Endodermal cell (in vitro differentiated cells): ENCODE measurements around the gene APBA1. TPM values are rescaled to one million over a fixed set of nuclear protein-coding genes. Genes with fewer than 3 reads are reported as not detected.

ENCODE experiments used
- DNase-seq: peaks from one replicate; pipeline ENCODE4 v3.0.0-alpha.2; 2017
- H3K27ac ChIP-seq: 2 replicates; pipeline ENCODE4 v1.5.1; 2013; ENCODE audit warnings: mild to moderate bottlenecking, low read depth, low read length, moderate library complexity
- H3K27me3 ChIP-seq: 2 replicates; pipeline ENCODE4 v1.6.1; 2013; ENCODE audit warnings: mild to moderate bottlenecking, low read length, moderate library complexity; ENCODE audit not compliant: insufficient read depth, control insufficient read depth, poor library complexity, severe bottlenecking
- H3K36me3 ChIP-seq: 2 replicates; pipeline ENCODE4 v1.7.0; 2013; ENCODE audit warnings: mild to moderate bottlenecking, low read length, moderate library complexity; ENCODE audit not compliant: control insufficient read depth, insufficient read depth
- H3K4me1 ChIP-seq: one replicate; pipeline ENCODE4 v1.7.0; 2013; ENCODE audit warnings: low read length; ENCODE audit not compliant: control insufficient read depth, insufficient read depth
- H3K4me3 ChIP-seq: 2 replicates; pipeline ENCODE4 v1.5.1; 2013; ENCODE audit warnings: mild to moderate bottlenecking, low read length, moderate library complexity
- H3K9ac ChIP-seq: 2 replicates; pipeline ENCODE4 v1.6.1; 2013; ENCODE audit warnings: mild to moderate bottlenecking, low read length, moderate library complexity; ENCODE audit not compliant: poor library complexity, severe bottlenecking; ENCODE audit errors: extremely low read depth
- H3K9me3 ChIP-seq: 2 replicates; pipeline ENCODE4 v1.6.1; 2013; ENCODE audit warnings: mild to moderate bottlenecking, low read length, moderate library complexity; ENCODE audit not compliant: control insufficient read depth
- H3K27ac Mint-ChIP-seq: 2 replicates; pipeline ENCODE4 v1.8.0; 2020; ENCODE audit warnings: mixed read lengths
- H3K27me3 Mint-ChIP-seq: 2 replicates; pipeline ENCODE4 v1.8.0; 2021; ENCODE audit warnings: mild to moderate bottlenecking, mixed read lengths; ENCODE audit not compliant: insufficient read depth
- H3K36me3 Mint-ChIP-seq: 2 replicates; pipeline ENCODE4 v1.8.0; 2020; ENCODE audit warnings: low read depth, mixed read lengths
- H3K4me1 Mint-ChIP-seq: 2 replicates; pipeline ENCODE4 v1.8.0; 2020; ENCODE audit warnings: mixed read lengths
- H3K4me3 Mint-ChIP-seq: 2 replicates; pipeline ENCODE4 v1.8.0; 2020; ENCODE audit warnings: mild to moderate bottlenecking, moderate library complexity, mixed read lengths
- H3K9me3 Mint-ChIP-seq: 2 replicates; pipeline ENCODE4 v1.8.0; 2020; ENCODE audit warnings: mild to moderate bottlenecking, mixed read lengths
- CTCF ChIP-seq: fragments of 200-600 bp; sonication (generic); conservative IDR thresholded peaks from 2 replicates; pipeline ENCODE4 v1.5.0; 2021; ENCODE audit warnings: antibody characterized with exemption, mild to moderate bottlenecking
- WGBS, 2 experiments: methylation state at CpG; one replicate each; pipeline versions ENCODE4 v1.1.5 to v1.1.7; 2013; ENCODE audit warnings: missing lambda C conversion rate in 2 of 2, mixed read lengths in 1 of 2; ENCODE audit not compliant: insufficient coverage in 1 of 2, insufficient read length in 1 of 2; 5-methylcytosine and 5-hydroxymethylcytosine counted together
- total RNA-seq, 2 donors: library from RNA; stranded (reverse); fragmentation: NEBNext Ultra II Directional in 1 of 2; extraction: Animal tissue kit (Norgen Biotek cat#: 25700) in 1 of 2; gene quantifications; 2 replicates in 1 of 2; 3 replicates in 1 of 2; pipeline ENCODE4 v1.2.1, GENCODE V29; 2021

APBA1 gene
- total RNA-seq, 2 donors from 2014 or later, result 0.51 to 0.75 TPM

- Histone ChIP-seq H3K9me3 (no peaks in the 10 kb centered on the region), H3K27ac (no peak overlapping the region), H3K27me3 (no peaks in the 10 kb centered on the region), H3K4me1 (no peaks in the 10 kb centered on the region), H3K9ac (no peak overlapping the region), H3K4me3 (no peak overlapping the region), H3K36me3 (no peaks in the 10 kb centered on the region)
- no peak for TF ChIP-seq CTCF
- WGBS, 2 experiments, result 97 to 100% methylated on average over 5 to 6 of the region's 6 CpGs
- no peaks in the 10 kb centered on the region for H3K36me3 Mint-ChIP-seq
- DNase-seq, result no peak
- H3K9me3 Mint-ChIP-seq, result no peaks in the 10 kb centered on the region
- H3K4me1 Mint-ChIP-seq, result peaks cover 7% of the 10 kb centered on the region
- H3K27me3 Mint-ChIP-seq, result peaks cover 2% of the 10 kb centered on the region
- H3K4me3 Mint-ChIP-seq, result no peak overlapping the region
- no peak overlapping the region for H3K27ac Mint-ChIP-seq
Measured at GRCh38 chr9:69554945-69555344, 117.2 kb downstream of the APBA1 start.

GRCh38 chr9:69549310-69550202 lies 122.6 kb downstream of the APBA1 start:
- H3K9ac ChIP-seq, result no peak overlapping the region
- Mint-ChIP-seq H3K9me3 (no peaks in the 10 kb centered on the region), H3K4me1 (no peaks in the 10 kb centered on the region), H3K4me3 (no peak overlapping the region), H3K27ac (no peak overlapping the region), H3K27me3 (peaks cover 2% of the 10 kb centered on the region), H3K36me3 (no peaks in the 10 kb centered on the region)
- 35 to 58% methylated on average over 4 to 14 of the region's 14 CpGs for WGBS, 2 experiments
- no peaks in the 10 kb centered on the region for H3K9me3 ChIP-seq
- H3K4me1 ChIP-seq, result no peaks in the 10 kb centered on the region
- TF ChIP-seq CTCF, result peak; percentile 98
- peak overlapping the region; percentile 81 for H3K27ac ChIP-seq
- no peaks in the 10 kb centered on the region for H3K36me3 ChIP-seq
- DNase-seq, result peak; percentile 60
- no peaks in the 10 kb centered on the region for H3K27me3 ChIP-seq
- no peak overlapping the region for H3K4me3 ChIP-seq

- H3K9me3 Mint-ChIP-seq, result no peaks in the 10 kb centered on the region
- Histone ChIP-seq H3K27me3 (no peaks in the 10 kb centered on the region), H3K27ac (peak overlapping the region; percentile 81), H3K4me3 (no peak overlapping the region), H3K9ac (no peak overlapping the region), H3K4me1 (no peaks in the 10 kb centered on the region), H3K36me3 (no peaks in the 10 kb centered on the region), H3K9me3 (no peaks in the 10 kb centered on the region)
- no peak overlapping the region for H3K4me3 Mint-ChIP-seq
- 85 to 86% methylated on average over 3 of the region's 3 CpGs for whole genome bisulfite sequencing, 2 experiments
- H3K27ac Mint-ChIP-seq, result no peak overlapping the region
- H3K36me3 Mint-ChIP-seq, result no peaks in the 10 kb centered on the region
- peaks cover 2% of the 10 kb centered on the region for H3K27me3 Mint-ChIP-seq
- no peak for TF ChIP-seq CTCF
- DNase-seq, result no peak
- no peaks in the 10 kb centered on the region for H3K4me1 Mint-ChIP-seq
Measured at GRCh38 chr9:69548681-69549080, 123.5 kb downstream of the APBA1 start.
